Glutamatergic neuron (in vitro differentiated cells): ENCODE results near the gene STAMBPL1. TPM values are rescaled to one million over a fixed set of nuclear protein-coding genes. Genes with fewer than 3 reads are reported as not detected.
"Not testable (repeated sequence)": the region's sequence is repeated elsewhere in the genome, so short reads cannot be mapped to it uniquely, and the experiment has no call there.

Source experiments
- DNase-seq: peaks from one replicate; pipeline ENCODE4 v3.0.0; 2022
- H3K27ac Mint-ChIP-seq: one replicate; pipeline ENCODE4 v1.8.0; 2020; ENCODE audit warnings: mild to moderate bottlenecking, mixed read lengths, inconsistent platforms; ENCODE audit not compliant: unreplicated experiment
- H3K27me3 Mint-ChIP-seq: one replicate; pipeline ENCODE4 v1.8.0; 2020; ENCODE audit warnings: mild to moderate bottlenecking, moderate library complexity, mixed read lengths, inconsistent platforms; ENCODE audit not compliant: unreplicated experiment
- H3K36me3 Mint-ChIP-seq: one replicate; pipeline ENCODE4 v1.8.0; 2020; ENCODE audit warnings: mild to moderate bottlenecking, mixed read lengths, inconsistent platforms; ENCODE audit not compliant: unreplicated experiment
- H3K4me1 Mint-ChIP-seq: one replicate; pipeline ENCODE4 v1.8.0; 2020; ENCODE audit warnings: mild to moderate bottlenecking, low read depth, mixed read lengths, inconsistent platforms; ENCODE audit not compliant: unreplicated experiment
- H3K4me3 Mint-ChIP-seq: one replicate; pipeline ENCODE4 v1.8.0; 2020; ENCODE audit warnings: mild to moderate bottlenecking, mixed read lengths, inconsistent platforms; ENCODE audit not compliant: unreplicated experiment
- H3K9me3 Mint-ChIP-seq: one replicate; pipeline ENCODE4 v1.8.0; 2020; ENCODE audit warnings: mild to moderate bottlenecking, moderate library complexity, mixed read lengths, inconsistent platforms; ENCODE audit not compliant: unreplicated experiment
- total RNA-seq: library from RNA; stranded (reverse); fragmentation: NEBNext Ultra II Directional; extraction: Animal tissue kit (Norgen Biotek cat#: 25700); gene quantifications from one replicate; pipeline ENCODE4 v1.2.1, GENCODE V29; 2021; ENCODE audit not compliant: unreplicated experiment
- TF ChIP-seq, protein P1 (sequence below): fragments of 200-600 bp; sonication (generic); IDR thresholded peaks from one replicate; pipeline ENCODE4 v1.5.0; 2021; ENCODE audit not compliant: partially characterized antibody, unreplicated experiment

Gene STAMBPL1
- total RNA-seq, 1 donor from 2014 or later: 4.4 TPM

GRCh38 chr10:88875081-88875480, 5.0 kb upstream of the STAMBPL1 start:
- TF ChIP-seq, protein P1, sequence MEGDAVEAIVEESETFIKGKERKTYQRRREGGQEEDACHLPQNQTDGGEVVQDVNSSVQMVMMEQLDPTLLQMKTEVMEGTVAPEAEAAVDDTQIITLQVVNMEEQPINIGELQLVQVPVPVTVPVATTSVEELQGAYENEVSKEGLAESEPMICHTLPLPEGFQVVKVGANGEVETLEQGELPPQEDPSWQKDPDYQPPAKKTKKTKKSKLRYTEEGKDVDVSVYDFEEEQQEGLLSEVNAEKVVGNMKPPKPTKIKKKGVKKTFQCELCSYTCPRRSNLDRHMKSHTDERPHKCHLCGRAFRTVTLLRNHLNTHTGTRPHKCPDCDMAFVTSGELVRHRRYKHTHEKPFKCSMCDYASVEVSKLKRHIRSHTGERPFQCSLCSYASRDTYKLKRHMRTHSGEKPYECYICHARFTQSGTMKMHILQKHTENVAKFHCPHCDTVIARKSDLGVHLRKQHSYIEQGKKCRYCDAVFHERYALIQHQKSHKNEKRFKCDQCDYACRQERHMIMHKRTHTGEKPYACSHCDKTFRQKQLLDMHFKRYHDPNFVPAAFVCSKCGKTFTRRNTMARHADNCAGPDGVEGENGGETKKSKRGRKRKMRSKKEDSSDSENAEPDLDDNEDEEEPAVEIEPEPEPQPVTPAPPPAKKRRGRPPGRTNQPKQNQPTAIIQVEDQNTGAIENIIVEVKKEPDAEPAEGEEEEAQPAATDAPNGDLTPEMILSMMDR: no peak
- no peak for DNase-seq
- no peak overlapping the region for H3K27ac Mint-ChIP-seq
- peaks cover 3% of the 10 kb centered on the region for H3K27me3 Mint-ChIP-seq
- no peaks in the 10 kb centered on the region for H3K36me3 Mint-ChIP-seq
- peaks cover 3% of the 10 kb centered on the region for H3K9me3 Mint-ChIP-seq
- H3K4me3 Mint-ChIP-seq: no peak overlapping the region
- H3K4me1 Mint-ChIP-seq: peaks cover 3% of the 10 kb centered on the region

GRCh38 chr10:88877298-88877697, 2.7 kb upstream of the STAMBPL1 start:
- TF ChIP-seq, protein P1: no peak
- Mint-ChIP-seq H3K4me3 (no peak overlapping the region), H3K9me3 (peaks cover 4% of the 10 kb centered on the region), H3K4me1 (peaks cover 5% of the 10 kb centered on the region), H3K27ac (no peak overlapping the region), H3K27me3 (peaks cover 3% of the 10 kb centered on the region), H3K36me3 (no peaks in the 10 kb centered on the region)
- DNase-seq: no peak

DNA sequence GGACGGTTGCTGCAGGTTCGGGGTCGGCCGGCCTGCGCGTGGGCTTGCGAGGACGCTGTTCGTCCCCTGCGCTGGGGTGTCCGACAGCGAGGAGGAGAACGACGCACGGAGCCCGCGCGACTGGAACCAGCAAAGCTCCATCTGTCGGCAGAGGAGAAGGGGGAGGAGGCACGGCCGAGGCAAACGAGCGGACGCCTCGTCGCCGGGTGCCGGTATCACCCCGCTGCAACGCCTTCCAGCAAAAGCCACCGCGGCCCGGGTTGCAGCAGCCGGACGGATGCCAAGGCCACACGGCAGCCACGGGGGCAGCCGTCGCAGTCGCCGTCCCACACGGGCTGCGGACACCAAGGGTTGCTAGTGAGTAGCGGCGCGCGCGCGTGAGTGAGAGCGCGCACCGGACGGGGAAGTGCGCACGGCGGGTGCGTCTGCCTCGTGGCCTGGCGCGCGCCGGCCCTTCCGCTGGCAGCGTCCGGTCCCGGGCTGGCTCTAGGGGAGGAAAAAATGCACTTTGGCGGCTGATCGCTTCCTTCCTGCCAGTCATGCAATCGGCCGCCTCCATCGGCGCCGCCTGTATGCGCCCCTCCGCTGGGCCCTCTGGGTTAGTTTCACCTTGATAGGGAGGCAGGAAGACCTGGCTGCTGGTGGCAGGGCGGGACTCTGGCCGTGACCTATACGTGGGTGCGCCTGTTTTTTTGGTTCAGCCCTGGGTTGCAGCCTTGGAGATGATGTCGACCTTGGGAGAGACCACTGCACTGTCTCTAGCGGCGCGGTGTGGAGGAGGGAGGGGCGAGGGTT, 434 bp downstream of the STAMBPL1 start:
- peaks cover 3% of the 10 kb centered on the region for H3K27me3 Mint-ChIP-seq
- H3K36me3 Mint-ChIP-seq: no peaks in the 10 kb centered on the region
- peak; percentile 81 for DNase-seq
- peak overlapping the region; percentile 92 for H3K27ac Mint-ChIP-seq
- H3K4me1 Mint-ChIP-seq: peaks cover 5% of the 10 kb centered on the region
- H3K4me3 Mint-ChIP-seq: peak overlapping the region; percentile 97
- H3K9me3 Mint-ChIP-seq: peaks cover 4% of the 10 kb centered on the region
- TF ChIP-seq, protein P1: no peak

GRCh38 chr10:88881320-88881719, 1.3 kb downstream of the STAMBPL1 start:
- TF ChIP-seq, protein P1: no peak
- peaks cover 4% of the 10 kb centered on the region for H3K9me3 Mint-ChIP-seq
- H3K4me1 Mint-ChIP-seq: peaks cover 5% of the 10 kb centered on the region
- H3K4me3 Mint-ChIP-seq: peak overlapping the region; percentile 97
- H3K27ac Mint-ChIP-seq: peak overlapping the region; percentile 29
- no peaks in the 10 kb centered on the region for H3K36me3 Mint-ChIP-seq
- no peak for DNase-seq
- H3K27me3 Mint-ChIP-seq: peaks cover 3% of the 10 kb centered on the region

DNA sequence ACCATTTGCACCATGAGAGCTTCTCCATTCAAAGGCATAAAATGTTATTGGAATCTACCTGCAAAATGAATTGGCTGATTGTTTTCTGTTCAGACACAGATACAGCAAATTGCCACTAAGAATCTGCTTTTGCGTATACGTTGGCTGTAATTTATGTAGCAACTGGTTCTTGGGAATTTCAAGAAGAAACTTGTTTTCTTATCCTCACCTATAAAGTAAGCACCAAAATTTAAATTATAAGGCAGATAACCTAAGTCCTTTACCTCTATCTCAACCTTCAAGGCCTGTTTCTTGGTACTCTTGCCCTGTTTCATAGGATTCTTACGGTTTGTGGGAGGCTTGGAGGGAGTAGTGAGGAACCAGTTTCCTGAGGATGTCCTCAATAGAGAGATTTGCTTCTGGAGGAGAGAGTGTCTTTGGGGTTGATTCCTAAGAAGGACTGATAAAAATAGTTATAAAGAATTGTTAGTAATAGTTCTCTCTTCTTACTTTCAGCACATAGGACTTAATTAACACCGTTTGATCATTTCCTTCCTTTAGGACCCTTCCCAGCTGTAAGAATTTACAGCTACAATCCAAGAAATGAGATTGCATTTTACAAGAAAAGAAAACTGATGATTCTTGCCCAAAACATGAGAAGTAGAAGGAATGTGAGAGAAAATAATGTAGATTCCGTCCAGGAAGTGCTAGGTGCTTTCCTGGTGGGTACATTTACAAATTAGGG, 2.0 kb downstream of the STAMBPL1 start:
- Mint-ChIP-seq H3K9me3 (peaks cover 4% of the 10 kb centered on the region), H3K36me3 (no peaks in the 10 kb centered on the region), H3K4me1 (peaks cover 5% of the 10 kb centered on the region), H3K27me3 (peaks cover 3% of the 10 kb centered on the region), H3K4me3 (no peak overlapping the region), H3K27ac (no peak overlapping the region)
- no peak for DNase-seq
- TF ChIP-seq, protein P1: no peak

DNA sequence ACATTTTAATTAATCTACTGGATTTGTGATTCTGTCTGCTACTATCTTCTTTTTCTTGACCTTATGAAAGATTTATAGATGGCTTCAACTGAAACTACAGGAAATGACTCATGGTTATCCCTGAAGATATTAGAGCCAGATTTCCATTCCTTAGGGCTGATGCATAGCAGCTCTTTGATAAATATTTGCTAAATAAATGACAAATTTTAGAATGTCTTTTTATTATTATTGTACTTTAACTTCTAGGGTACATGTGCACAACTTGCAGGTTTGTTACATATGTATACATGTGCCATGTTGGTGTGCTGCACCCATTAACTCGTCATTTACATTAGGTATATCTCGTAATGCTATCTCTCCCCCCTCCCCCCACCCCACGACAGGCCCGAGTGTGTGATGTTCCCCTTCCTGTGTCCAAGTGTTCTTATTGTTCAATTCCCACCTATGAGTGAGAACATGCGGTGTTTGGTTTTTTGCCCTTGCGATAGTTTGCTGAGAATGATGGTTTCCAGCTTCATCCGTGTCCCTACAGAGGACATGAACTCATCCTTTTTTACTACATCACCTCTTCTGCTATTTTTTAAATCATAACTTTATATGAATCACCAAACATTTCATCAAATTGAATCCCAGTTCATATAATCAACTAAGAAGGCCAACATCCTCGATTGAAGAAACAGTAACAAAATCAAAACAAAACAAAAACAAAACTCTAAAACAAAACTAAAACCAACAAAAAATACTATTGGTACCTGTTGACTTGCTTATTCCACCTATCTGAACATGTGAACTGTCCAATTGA, 2.8 kb downstream of the STAMBPL1 start:
- H3K27me3 Mint-ChIP-seq, H3K27ac Mint-ChIP-seq, H3K4me1 Mint-ChIP-seq, DNase-seq, H3K4me3 Mint-ChIP-seq, H3K9me3 Mint-ChIP-seq, H3K36me3 Mint-ChIP-seq: not testable (repeated sequence)
